Smooth muscle cell of the pulmonary artery (primary cell): ENCODE results near the gene MLLT11. TPM values are rescaled to one million over a fixed set of nuclear protein-coding genes. Genes with fewer than 3 reads are reported as not detected.

Experiments
- total RNA-seq: library from RNA; depleted of rRNA; stranded (reverse); fragments of >200 nt; gene quantifications from 2 replicates; pipeline ENCODE4 v1.2.3, GENCODE V29; 2014

The MLLT11 gene, protein sequence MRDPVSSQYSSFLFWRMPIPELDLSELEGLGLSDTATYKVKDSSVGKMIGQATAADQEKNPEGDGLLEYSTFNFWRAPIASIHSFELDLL
- 4.5 and 8.2 TPM in 2 replicates for total RNA-seq

DNA sequence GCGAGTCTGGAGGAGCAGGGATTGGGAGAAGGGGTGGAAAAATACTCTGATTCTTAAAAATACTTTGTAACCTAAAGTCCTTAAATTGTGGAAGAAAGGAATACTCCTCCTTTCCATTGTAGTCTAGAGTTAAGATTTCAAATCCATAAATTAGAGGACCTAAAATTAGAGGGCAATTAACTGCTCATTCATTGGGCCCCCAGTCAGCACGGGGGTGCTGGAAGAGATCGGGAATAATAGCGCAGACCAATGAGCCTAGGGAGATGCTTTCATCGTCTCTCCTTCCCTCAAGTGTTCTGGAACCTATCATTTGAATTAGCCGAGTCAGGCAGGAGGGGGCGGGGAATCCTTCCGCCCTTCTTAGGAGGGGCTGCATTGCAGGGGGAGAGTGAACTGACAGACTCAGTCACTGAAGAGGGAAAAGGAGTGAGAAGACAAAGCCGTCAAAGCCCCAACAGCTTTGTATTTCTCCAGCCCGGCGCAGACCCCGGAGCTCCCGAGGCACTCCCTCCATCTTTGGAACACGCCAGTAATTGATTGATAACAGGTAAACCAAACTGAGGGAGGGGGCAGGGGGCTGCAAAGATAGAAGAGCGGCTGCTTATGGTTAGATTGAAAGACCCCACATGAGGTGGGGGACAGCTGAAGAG is at the start of gene MLLT11:
Gene MLLT11 (plus strand): TSS at position 391 of the 650 bp plus-strand sequence. CDS start 6,828 bp downstream, outside the sequence.

GRCh38 chr1:151036356-151036755 is 23.8 kb upstream of the MLLT11 start, which contains the start of gene BNIPL:
Gene BNIPL (plus strand): TSS chr1:151036586. CDS start chr1:151036726, 140 bp downstream.

DNA sequence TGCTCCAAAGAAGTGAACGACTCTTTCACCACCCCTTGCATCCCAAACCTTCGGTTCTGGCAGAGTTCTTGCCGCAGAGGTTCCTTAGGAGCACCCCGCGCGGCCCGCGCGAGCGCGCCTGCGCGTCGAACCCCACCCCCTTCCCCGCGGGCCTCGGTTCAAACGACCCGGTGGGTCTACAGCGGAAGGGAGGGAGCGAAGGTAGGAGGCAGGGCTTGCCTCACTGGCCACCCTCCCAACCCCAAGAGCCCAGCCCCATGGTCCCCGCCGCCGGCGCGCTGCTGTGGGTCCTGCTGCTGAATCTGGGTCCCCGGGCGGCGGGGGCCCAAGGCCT is 12.6 kb upstream of the MLLT11 start, which contains the start of gene C1orf56:
Gene C1orf56 (plus strand): TSS at position 161 of the 334 bp plus-strand sequence. CDS start 97 bp downstream, at position 258.

GRCh38 chr1:151059109-151060006 is 839 bp upstream of the MLLT11 start, which contains the start of gene CDC42SE1:
Gene CDC42SE1 (minus strand): TSS chr1:151059622. CDS start chr1:151055730, 3,892 bp downstream.

DNA sequence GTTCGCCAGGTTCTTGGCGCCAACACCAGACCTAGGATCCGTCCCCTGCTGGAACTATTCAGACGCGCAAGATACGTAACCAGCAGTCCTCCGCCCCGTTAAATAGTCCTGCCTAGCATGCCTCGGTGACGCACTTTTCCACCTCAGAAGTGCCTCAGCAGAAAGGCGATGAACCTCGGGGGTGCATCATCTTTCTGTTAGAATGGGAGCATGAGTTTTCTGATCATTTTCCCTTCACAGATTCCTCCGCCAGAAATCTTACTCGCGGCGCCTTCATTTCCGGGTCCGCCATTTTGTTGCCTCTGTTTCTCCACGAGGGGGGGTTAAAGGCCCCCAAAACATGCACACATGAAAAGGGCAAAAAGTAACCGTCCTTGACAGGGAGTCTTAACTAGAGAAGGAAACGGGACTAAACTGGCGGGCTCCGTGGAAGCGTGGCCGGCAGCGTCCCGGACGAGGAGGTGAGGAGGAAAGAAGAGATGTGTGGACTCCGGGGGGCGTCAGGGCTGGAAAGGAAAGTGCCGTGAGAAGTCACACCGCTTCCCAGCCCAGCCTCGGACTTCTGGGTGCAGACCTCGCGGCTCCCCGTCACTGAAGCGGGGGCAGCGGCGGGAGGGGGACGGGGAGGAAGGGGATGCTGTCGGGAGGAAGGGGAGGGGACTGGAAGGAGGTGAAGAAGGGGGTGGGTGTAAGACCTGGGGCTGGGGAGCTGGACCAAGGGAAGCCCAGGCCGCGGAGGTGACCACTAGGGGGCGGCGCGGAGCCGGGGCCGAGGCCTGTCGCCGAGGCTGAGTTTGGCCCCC is 10.5 kb downstream of the MLLT11 start, which contains the start of gene GABPB2:
Gene GABPB2 (plus strand): TSS at position 288 of the 803 bp plus-strand sequence. CDS start 17,429 bp downstream, outside the sequence.

Other genes starting within 250 kb of the MLLT11 start
- 41.1 and 45.4 TPM in 2 replicates for gene ARNT, start 183.8 kb upstream of the MLLT11 start, total RNA-seq
- not detected in 2 replicates for gene CTXND2, start 173.3 kb upstream of the MLLT11 start, total RNA-seq
- 27.1 and 32.0 TPM in 2 replicates for gene SETDB1, start 134.0 kb upstream of the MLLT11 start, total RNA-seq
- gene CERS2, start 85.6 kb upstream of the MLLT11 start, total RNA-seq: 174 and 190 TPM in 2 replicates
- 0.20 TPM in 1 of 2 replicates, not detected in the other for gene ANXA9, start 78.1 kb upstream of the MLLT11 start, total RNA-seq
- gene MINDY1, start 53.5 kb upstream of the MLLT11 start, total RNA-seq: 10.8 and 21.2 TPM in 2 replicates
- gene PRUNE1, start 51.9 kb upstream of the MLLT11 start, total RNA-seq: 8.3 and 9.1 TPM in 2 replicates
- 0.26 TPM in 2 replicates for gene BNIPL, start 23.8 kb upstream of the MLLT11 start, total RNA-seq
- 2.5 and 2.7 TPM in 2 replicates for gene C1orf56, start 12.6 kb upstream of the MLLT11 start, total RNA-seq
- 39.7 and 50.0 TPM in 2 replicates for gene CDC42SE1, start 775 bp upstream of the MLLT11 start, total RNA-seq
- gene GABPB2, start 10.4 kb downstream of the MLLT11 start, total RNA-seq: 19.0 and 26.9 TPM in 2 replicates
- gene SEMA6C, start 86.2 kb downstream of the MLLT11 start, total RNA-seq: 2.0 and 2.2 TPM in 2 replicates
- gene TNFAIP8L2, start 96.3 kb downstream of the MLLT11 start, total RNA-seq: not detected in 2 replicates
- gene LYSMD1, start 105.5 kb downstream of the MLLT11 start, total RNA-seq: 6.6 and 6.7 TPM in 2 replicates
- 25.0 and 27.6 TPM in 2 replicates for gene SCNM1, start 105.7 kb downstream of the MLLT11 start, total RNA-seq
- not detected in 2 replicates for gene TMOD4, start 115.6 kb downstream of the MLLT11 start, total RNA-seq
- gene VPS72, start 129.8 kb downstream of the MLLT11 start, total RNA-seq: 27.1 and 27.8 TPM in 2 replicates
- gene PIP5K1A, start 138.2 kb downstream of the MLLT11 start, total RNA-seq: 66.9 and 68.2 TPM in 2 replicates
- gene PSMD4, start 194.3 kb downstream of the MLLT11 start, total RNA-seq: 164 and 174 TPM in 2 replicates
- gene ZNF687, start 221.9 kb downstream of the MLLT11 start, total RNA-seq: 11.2 and 12.5 TPM in 2 replicates